GM19438 (cell line): ENCODE results near the gene CCDC78.
"Not testable (repeated sequence)": the region's sequence is repeated elsewhere in the genome, so short reads cannot be mapped to it uniquely, and the experiment has no call there.

Source experiments
- ATAC-seq: cut with Tn5 transposase; IDR thresholded peaks from one replicate; pipeline ENCODE4 v1.9.1; 2021; ENCODE audit warnings: low read depth; ENCODE audit not compliant: unreplicated experiment

The CCDC78 gene

DNA sequence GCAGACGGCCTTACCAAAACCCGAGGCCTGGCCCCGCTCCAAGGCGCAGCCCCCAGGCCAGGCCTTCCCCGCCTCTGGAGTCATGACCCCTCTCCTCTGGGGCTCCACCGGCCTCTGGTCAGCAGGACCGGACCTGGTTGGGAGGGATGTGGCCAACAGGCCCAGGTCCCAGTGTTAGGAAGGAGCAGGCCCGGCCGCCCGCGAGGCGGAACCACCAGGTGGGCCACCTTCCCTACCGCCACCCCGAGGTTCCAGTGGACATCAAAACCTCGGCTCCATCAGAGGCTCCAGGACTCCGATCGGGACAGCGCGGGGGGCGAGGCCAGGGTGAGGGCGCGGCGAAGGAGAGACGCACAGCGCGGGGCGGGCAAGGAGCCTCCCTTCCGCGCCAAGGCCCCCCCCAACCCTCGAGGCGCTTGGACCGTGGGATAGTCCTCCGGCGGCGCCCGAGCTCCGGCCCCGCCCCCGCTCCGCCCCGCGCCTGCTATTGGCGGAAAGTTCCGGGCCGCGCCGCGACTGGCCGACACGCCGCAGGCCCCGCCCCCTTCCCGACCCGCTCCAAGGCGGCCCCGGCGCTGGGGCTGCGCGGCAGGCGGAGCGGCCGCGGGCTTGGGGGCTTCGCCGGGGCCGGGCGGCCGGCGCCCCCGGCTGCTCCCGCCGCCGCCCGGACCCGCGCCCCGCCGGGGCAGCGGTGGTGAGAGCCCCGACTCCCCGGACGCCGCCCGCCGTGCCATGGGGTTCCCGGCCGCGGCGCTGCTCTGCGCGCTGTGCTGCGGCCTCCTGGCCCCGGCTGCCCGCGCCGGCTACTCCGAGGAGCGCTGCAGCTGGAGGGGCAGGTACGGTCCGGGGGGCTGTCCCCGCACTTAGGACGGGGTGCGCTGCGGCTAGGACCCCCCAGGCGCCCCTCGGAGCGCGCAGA lies 11.4 kb downstream of the CCDC78 start, which contains the start of gene METRN:
Gene METRN (plus strand): TSS at position 561 of the 919 bp plus-strand sequence. CDS start 172 bp downstream, at position 733.
- peak; percentile 64 for ATAC-seq

DNA sequence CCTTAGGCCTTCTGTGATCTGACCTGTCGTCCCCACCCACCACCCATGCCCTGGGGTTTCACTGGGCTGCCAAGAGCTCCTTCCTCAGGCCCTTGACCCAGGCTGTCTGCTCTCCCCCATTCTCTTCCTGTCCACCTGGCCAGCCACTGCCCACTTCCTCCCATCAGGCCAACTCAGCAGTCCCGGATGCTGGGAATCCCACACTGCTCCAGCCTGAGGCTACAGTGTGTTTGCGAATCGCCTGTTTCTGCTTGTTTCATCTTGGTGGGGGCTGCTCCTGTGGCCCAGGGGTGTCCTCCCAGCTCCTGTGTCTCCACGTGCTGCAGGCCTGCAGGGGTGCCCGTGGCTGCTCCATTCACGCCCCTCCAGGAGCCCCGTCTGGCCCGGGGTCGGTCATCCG lies 12.2 kb downstream of the CCDC78 start:
- no peak for ATAC-seq

DNA sequence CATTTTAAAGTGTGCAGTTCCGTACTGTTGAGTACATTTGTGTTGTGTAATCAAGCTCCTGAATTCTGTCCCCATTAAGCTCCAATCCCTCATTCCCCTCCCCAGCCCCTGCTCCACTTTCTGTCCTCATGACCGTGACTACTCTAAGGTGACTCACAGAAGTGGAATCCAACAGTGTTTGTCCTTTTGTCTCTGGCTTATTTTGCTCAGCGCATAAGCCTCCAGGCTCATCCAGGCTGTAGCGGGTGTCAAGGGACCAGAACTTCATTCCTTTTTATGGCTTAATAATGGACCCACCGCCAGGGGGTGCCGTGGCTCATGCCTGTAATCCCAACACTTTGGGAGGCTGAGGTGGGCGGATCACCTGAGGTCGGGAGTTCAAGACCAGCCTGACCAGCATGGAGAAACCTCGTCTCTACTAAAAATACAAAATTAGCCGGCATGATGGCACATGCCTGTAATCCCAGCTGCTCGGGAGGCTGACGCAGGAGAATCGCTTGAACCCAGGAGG lies 13.4 kb downstream of the CCDC78 start:
- not testable (repeated sequence) for ATAC-seq

DNA sequence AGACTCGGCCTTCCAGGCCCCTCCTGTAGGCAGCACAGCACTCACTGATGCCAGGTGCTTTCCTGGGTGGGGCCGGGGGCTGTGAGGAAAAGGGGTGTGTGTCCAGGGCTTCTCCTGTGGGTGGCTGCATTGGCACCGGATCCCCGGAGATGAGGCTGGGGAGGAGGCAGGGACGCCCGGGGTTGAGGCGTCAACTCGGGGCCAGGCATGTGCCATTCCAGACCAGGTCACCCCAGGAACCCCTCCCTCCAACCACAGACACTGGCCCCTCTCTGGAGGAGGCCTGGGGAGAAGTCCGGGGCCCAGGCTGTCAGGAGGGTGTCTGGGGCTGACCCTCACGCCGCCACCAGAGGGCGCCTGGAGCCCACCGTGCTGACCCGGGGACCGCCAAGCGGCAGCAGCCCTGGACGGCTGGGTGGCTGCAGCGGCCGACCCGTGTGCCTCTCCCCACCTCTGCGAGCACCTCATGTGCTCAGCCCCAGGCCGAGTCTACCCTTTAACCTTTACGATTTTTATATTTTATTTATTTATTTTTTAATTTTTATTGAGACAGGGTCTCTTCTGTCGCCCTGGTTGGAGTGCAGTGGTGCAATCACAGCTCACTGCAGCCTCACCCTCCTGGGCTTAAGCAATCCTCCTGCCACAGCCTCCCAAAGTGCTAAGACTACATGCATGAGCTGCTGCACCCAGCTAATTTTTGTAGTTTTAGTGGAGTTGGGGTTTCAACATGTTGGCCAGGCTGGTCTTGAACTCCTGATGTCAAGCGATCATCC lies 14.5 kb downstream of the CCDC78 start:
- ATAC-seq, result no peak

DNA sequence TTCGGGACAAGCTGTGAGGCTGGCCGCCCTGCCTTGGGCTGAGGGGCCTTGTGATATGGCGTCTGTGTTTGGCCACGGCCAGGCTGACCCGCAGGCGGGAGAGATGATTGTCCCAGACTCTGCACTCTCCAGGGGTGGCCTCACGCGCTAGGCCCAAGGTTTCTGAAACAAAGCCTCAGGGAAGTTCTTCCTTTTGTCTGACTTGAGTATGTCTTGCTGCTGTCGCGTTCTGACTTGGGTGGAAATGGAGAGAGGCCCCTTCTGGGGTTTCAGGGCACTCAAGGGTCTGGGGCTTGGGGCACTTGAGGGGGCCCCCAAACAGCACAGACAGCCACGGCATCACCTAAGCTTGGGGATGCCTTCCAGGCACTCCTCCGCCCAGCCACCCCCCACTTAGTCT lies 15.2 kb downstream of the CCDC78 start:
- ATAC-seq, result no peak

DNA sequence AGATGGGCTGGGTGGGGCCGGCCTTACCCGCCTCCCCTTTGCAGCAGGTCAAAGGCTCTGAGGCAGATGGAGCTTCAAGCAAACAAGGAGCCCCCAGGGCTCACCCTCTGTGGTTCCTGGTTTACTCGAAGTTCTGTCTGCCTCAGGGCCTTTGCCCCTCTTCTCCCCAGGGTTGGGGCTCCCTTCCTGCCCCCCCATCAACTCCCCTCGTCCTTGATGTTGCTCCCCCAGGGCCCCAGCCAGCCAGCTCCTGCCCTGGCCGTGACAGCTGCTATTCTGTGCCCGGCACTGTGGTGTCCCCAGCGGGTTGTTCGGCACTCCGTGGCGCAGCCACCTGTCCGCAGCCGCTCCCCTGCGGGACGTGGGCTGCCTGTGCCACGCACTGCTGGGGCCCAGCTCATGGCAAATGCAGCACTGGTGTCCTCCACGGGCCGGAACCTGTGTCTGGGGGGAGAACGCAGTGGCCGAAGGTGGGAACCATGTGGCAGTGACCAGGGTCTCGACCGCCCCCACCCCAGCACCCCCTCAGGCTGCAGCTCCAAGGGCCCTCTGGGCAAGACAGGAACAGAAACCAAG lies 15.7 kb downstream of the CCDC78 start:
- no peak for ATAC-seq

DNA sequence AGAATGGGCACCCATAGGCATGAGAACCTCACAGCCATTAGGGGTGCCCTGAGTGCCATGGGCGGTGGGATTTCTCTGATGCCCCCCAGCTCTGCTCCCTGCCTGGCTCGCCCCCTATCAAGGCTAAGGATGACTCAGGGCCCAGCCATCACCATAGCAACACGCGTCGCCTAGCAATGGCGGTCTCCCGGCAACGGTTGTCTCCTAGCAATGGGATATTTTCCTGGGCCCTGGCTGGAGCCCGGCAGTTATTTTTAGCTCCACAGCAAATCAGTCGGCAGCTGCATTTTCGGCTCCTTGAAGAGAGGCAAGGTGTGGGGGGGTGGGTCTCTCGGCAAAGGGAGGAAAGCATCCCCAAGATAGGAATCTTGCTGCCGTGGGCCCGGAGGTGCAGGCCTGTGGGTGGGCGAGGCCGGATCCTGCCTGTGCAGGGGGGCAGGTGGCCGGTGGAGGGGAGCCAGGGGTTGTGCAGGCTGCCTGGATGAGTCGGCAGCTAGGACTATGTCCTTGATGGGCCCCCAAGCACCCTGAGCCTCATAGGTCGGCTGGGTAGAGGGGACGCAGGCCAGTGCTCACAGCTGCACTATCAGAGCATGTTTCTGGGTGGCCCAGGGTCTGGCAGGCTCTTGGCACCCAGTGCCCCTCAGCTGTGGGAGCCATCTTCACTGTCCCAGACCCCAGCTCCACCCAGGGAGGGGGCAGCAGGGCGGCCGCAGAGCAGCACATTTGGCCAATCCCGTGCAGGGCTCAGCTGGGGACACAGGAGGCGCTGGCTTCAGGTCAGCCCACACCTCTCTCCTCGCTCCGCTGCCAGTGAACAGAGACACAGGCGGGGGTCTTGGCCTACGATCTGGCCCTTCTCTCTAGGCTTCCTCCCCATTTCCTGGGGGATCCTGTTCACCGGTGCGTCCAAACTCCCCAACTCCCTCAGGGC lies 16.4 kb downstream of the CCDC78 start:
- ATAC-seq, result no peak

DNA sequence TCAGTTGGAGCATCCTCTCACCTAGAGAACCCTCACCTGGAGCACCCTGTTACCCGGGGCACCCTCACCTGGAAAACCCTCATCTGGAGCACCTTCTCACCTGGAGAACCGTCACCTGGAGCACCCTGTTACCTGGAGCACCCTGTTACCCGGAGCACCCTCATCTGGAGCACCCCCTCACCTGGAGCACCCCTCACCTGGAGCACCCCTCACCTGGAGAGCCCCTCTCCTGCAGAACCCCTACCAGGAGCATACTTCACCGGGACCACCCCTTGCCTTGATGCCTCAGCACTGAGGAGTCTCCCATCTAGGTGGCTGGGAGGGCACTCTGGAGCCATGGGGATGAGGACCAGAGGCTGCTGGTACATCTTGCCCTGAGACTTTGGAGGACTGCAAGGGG lies 17.3 kb downstream of the CCDC78 start:
- ATAC-seq, result no peak

DNA sequence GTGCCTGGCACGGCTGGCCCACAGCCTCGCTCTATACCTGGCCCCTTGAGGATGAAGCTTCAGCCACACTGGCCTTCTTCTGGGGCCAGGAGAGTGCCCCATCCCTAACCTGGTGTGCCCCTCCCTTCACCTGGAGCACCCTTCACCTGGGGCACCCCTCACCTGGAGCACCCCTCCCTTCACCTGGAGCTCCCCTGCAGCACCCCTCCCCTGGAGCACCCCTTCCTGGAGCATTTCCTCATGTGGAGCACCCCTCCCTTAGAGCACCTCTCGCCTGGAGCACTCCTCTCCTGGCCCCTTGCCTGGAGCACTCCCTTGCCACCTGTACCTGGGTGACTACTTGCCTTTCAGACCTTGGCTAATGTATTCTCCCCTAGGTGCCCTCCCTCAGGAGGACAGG lies 18.2 kb downstream of the CCDC78 start:
- ATAC-seq, result no peak

DNA sequence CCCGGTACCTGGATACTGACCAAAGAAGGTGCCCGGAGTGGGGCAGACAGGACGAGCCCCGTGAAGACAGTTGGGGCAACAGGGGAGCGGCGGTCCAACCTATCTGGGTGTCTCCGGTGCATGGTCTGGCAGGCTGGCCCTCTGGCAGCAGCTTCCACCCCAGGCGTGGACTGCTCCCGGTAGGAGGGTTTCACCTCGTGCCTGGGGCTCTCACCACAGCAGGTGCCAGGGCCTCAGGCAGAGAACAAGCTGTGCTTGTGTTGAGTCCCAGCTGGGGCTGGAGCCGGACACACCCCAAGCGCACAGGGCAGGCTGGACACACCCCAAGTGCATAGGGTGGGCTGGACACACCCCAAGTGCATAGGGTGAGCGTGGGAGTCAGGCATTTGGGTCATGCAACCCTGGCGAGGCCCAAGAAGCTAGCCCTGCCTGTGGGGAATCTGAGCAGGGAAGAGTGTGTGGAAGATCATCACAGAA lies 19.1 kb downstream of the CCDC78 start:
- no peak for ATAC-seq

DNA sequence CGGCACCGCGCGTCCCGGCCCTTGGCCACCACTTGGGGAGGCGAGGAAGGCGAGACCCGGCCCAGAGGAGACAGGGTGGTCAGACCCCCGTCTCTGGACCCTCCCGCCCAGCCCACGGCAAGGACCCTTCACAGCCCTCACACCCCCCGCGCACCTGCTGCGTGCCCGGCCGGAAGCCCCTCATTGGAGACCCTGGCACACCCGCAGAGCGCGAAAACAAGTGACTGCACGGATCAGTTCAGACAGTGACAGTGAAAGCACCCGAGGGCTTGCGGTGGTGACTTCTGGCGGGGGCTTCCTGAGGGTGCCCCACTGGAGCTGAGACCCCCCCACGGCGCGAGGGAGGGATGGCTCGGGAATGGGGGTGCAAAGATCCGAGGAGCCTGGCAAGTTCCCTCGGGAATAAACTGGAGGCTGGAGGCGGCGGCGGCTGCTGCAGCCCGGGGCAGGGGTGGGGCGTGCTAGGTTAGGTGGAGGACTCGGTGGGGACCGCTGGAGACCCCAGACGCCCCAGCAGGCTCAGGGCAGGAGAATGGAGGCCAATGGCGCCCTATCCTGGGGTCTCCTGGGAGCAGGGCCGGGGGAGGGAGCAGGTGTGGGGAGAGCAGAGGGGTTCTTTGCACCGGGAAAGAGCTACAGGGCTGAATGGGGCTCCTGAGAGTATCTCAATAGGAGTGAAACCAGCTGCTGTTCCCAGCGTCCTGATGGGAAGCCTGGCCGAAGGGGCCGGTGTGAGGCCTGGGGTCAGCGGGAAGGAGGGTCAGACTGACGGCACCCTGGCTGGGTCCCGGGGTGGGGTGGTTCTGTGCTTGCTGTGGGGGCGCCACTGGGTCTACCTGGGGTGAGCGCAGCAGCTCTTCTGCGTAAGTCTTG lies 19.8 kb downstream of the CCDC78 start:
- no peak for ATAC-seq

DNA sequence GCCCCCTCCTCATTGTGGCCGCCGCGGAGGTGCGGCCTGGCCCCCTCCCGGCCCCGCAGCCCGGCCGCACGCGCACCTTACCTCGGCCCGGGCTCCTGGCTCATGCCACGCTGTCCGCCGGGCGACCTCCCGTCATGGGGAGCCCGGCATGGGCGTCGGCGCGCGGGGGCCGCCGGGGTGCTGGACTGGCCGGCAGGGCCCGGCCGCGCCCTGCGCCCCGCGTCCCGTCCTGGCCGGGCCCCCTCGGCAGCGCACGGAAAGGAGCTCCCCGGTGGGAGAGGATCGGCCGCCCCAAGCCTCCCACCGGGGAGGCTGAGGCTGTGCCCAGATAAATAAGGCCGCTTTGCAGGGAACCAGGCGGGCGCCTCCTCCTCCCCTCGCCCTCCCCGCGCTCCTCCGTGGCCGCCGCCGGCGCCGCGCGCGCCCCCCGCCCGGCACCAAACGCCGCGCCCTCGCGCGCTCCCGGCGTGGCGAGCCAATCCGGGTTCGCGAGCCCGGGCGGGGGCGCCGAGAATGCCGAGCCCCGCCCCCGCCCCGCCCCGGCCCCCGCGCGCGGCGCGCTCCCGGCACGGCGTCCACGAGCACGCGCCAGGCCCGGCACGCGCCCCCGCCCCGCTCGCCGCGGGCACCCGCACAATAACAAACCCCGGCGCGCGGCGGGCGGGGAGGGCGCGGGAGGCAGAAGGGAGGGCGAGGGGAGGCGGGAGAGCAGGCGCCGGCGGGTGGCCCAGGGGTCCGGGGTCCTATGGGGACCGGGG lies 20.6 kb downstream of the CCDC78 start, which contains the start of gene FBXL16:
Gene FBXL16 (minus strand): TSS at position 371 of the 758 bp plus-strand sequence. CDS start 8,396 bp downstream, outside the sequence.
- ATAC-seq, result no peak

DNA sequence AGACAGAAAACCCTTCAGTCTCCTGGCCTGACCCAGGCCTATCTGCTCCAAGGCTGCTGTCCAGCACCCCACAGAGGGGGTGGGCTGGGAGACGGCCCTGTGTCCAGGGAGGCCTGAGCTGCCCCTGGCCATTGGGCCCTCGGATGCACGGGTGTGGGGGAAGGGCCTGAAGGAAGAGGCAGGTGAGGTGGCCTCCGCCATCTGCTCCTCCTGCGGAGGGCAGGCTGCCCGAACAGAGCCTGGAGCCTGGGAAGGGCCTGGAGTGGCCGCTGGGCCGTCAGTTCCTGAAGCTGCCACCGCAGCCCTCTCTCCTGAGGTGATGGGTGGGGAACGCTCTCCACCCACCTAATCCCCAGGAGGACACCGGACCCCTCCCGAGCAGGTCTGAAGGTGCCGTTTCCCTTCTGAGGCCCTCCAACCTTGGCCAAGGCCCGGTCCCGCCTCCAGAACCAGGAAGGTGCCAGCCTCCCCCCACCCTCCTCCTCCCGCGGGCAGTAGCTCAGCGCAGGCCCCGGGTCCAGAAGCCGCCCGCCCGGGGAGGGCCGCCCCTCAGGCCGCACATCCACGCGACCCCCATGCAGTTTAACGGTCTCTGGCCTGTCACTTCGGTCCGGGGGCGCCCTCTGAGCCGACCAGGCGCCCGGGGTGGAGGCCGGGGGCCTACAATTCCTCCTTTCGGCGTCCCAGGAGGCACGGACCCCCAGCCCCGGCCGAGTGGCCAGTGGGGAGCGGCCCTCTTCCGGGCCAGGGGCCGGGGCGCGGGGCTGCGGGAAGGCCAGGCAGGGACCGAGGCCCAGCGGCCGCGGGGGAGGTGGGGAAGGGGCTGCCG lies 21.5 kb downstream of the CCDC78 start:
- ATAC-seq, result no peak

DNA sequence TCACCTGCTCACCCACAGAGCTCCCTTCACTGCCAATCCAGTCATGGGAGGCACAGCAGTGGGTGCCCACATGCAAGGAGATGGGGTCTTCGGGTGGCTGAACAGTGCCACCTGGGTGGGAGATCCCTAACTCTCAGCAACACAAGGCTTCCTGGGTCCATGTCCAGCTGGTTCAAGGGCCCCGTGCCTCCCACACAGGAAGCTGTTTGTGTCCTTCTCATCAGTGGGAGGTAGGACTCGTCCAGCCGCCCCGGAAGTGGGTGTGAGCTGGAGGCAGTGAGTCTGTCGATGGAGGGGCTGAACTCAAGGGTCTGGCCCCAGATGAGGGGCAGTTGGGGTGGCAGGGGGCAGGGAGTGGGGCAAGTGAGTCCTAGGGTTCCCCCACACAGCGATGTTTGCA lies 22.2 kb downstream of the CCDC78 start:
- ATAC-seq, result no peak

DNA sequence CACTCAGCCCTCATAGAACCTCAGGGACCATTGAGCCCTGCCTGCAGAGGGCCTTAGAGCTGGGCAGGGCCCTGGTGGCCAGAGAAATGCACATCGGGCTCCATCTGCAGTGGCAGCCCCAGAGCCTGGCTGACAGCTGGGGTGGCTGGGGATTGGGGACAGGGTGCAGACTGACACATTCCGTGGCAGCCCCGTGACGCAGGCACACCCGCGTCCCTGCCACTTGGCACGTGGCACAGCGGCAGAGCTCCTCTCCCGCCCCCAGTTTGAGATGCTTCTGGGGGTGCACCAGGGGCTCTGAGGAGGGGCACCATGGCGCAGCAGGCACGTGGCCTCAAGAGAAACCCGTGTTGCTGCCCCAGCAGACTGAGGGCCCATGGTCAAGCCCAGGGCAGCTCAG lies 22.8 kb downstream of the CCDC78 start:
- ATAC-seq, result no peak

DNA sequence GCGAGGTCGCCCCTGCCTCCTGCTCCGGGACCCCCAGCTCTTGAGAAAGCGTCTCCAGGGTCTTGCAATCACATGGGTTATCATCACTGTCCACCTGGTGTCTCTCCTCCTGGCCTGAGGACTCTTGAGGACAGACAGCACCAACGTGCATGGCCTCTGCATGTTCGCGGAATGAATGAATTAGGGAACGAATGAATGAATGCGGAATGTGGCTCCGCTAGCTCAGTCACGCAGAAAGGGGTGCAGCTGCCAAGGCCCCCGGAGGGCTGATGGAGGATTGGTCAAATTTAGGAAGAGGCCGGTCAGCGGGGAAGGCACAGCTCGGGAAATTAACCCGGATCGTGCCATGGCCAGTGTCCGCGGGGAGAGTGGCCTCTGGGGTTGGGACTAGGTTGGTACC lies 23.9 kb downstream of the CCDC78 start:
- ATAC-seq, result no peak
